ENCODE data around the gene SMARCD3.
A peak's percentile ranks its signal among the peaks of the same experiment; 100 is the strongest.

SMARCD3 gene

DNA sequence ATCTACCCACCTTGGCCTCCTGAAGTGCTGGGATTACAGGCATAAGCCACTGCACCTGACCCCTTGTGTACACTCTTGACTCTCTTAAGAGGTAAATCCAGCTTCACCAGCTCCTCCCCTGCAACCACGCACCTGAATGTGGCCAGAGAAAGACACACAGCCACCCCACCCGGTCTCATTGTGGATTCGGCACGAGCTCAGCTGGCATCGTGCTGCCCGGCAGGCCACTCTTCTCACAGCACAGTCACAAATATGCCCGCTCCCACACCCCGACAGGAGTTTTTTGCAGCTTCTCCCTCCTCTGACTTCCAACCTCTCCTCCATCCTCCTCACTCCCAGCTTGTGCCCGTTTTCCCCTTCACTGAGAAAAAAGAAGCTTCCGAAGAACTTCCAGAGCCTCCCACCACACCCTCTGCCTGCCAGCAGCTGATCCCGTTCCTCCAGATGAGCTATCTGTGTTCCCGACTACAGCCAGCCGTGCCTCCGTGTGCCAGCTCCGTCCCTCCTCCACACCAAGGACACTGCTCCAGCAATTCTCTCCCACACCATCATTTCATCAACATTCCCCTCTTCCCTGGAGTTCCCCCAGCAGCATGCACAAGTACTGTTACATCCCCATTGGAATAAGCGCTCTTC lies 8.0 kb upstream of the SMARCD3 start:
- no peaks in the 10 kb centered on the region for H3K9me3 ChIP-seq (ENCODE audit: control insufficient read depth, low read length)
- 77 to 79% methylated on average over 16 of the region's 16 CpGs for WGBS, 2 experiments
- no peak overlapping the region for H3K4me3 ChIP-seq (ENCODE audit: insufficient read depth, low read depth, low read length)
- peaks cover 14% of the 10 kb centered on the region for H3K4me1 ChIP-seq (ENCODE audit: control insufficient read depth, insufficient read depth, low read length)
- peaks cover 1% of the 10 kb centered on the region for H3K27me3 ChIP-seq (ENCODE audit: control insufficient read depth, insufficient read depth, low read length, poor library complexity, severe bottlenecking)
- no peaks in the 10 kb centered on the region for H3K36me3 ChIP-seq (ENCODE audit: control insufficient read depth, insufficient read depth, low read length)
- H3K27ac ChIP-seq (ENCODE audit: insufficient read depth, low read depth, low read length, poor library complexity, severe bottlenecking): no peak overlapping the region

DNA sequence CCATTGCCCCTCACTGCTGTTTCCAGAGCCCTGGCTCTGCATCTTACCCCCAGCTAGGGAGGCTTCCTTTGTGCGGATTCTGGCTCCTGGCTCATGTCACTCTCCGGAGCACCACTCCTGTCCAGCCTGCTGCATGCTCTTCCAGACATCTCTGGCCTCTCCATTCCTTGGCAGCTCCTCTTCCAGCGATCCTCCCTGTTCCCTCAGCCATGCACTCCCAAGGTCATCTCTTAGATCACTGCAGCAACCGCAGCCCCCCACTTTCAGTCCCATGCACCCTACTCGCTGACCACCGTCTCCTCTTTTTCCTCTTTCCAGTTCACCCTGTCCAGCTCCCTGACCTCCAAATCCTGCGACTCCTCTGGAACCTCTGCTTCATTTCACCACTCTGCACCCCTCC lies 6.9 kb upstream of the SMARCD3 start:
- Histone ChIP-seq H3K27ac (ENCODE audit: insufficient read depth, low read depth, low read length, poor library complexity, severe bottlenecking) (no peak overlapping the region), H3K27me3 (ENCODE audit: control insufficient read depth, insufficient read depth, low read length, poor library complexity, severe bottlenecking) (peaks cover 12% of the 10 kb centered on the region), H3K9me3 (ENCODE audit: control insufficient read depth, low read length) (no peaks in the 10 kb centered on the region), H3K4me3 (ENCODE audit: insufficient read depth, low read depth, low read length) (no peak overlapping the region), H3K4me1 (ENCODE audit: control insufficient read depth, insufficient read depth, low read length) (peaks cover 22% of the 10 kb centered on the region), H3K36me3 (ENCODE audit: control insufficient read depth, insufficient read depth, low read length) (no peaks in the 10 kb centered on the region)
- WGBS, 2 experiments: 82 to 83% methylated on average over 7 of the region's 7 CpGs

DNA sequence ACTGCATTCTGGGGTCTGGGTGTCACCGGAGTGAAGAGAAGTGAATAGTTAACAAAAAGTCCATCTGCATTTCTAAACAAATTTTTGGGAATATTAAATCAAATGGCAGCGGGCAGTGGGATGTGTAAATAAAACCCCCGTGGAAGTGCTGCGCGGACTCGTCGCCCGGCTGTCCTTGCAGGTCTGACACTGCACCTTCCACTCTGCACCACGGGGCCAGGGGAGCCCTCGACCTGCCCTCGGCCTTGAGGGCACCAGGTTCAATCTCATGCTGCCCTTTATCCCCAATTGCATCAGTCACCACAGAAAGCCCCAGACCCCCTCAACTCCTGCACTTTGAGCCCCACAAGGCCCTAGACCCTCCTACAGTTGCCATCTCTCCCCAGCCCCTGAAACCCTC lies 6.4 kb upstream of the SMARCD3 start:
- 89 to 90% methylated on average over 11 of the region's 11 CpGs for WGBS, 2 experiments
- Histone ChIP-seq H3K27me3 (ENCODE audit: control insufficient read depth, insufficient read depth, low read length, poor library complexity, severe bottlenecking) (peaks cover 18% of the 10 kb centered on the region), H3K36me3 (ENCODE audit: control insufficient read depth, insufficient read depth, low read length) (no peaks in the 10 kb centered on the region), H3K4me3 (ENCODE audit: insufficient read depth, low read depth, low read length) (no peak overlapping the region), H3K9me3 (ENCODE audit: control insufficient read depth, low read length) (no peaks in the 10 kb centered on the region), H3K4me1 (ENCODE audit: control insufficient read depth, insufficient read depth, low read length) (peaks cover 27% of the 10 kb centered on the region), H3K27ac (ENCODE audit: insufficient read depth, low read depth, low read length, poor library complexity, severe bottlenecking) (no peak overlapping the region)

DNA sequence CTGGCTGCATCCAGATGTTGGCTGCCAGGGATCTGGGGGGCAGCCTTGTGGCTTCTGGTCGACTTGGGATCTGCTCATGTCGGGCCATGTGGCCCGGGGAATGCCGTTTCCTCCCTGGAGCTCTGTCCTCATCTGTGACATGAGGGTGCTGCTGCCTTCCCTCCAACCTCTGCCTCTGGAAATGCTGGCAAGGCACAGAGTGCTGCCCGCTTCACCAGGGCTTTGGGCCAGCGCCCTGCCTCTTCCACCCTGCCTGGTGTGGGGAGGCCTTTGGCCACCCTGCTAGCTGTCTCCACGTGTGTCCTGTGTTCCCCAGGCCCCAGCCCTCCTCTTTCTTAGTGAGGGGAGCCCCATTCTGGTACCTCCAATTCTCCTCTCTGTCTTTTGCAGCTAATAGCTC lies 5.8 kb upstream of the SMARCD3 start:
- Histone ChIP-seq H3K9me3 (ENCODE audit: control insufficient read depth, low read length) (no peaks in the 10 kb centered on the region), H3K4me3 (ENCODE audit: insufficient read depth, low read depth, low read length) (no peak overlapping the region), H3K27me3 (ENCODE audit: control insufficient read depth, insufficient read depth, low read length, poor library complexity, severe bottlenecking) (peaks cover 23% of the 10 kb centered on the region), H3K27ac (ENCODE audit: insufficient read depth, low read depth, low read length, poor library complexity, severe bottlenecking) (no peak overlapping the region), H3K4me1 (ENCODE audit: control insufficient read depth, insufficient read depth, low read length) (peaks cover 33% of the 10 kb centered on the region), H3K36me3 (ENCODE audit: control insufficient read depth, insufficient read depth, low read length) (no peaks in the 10 kb centered on the region)
- 85 to 86% methylated on average over 7 of the region's 7 CpGs for WGBS, 2 experiments

DNA sequence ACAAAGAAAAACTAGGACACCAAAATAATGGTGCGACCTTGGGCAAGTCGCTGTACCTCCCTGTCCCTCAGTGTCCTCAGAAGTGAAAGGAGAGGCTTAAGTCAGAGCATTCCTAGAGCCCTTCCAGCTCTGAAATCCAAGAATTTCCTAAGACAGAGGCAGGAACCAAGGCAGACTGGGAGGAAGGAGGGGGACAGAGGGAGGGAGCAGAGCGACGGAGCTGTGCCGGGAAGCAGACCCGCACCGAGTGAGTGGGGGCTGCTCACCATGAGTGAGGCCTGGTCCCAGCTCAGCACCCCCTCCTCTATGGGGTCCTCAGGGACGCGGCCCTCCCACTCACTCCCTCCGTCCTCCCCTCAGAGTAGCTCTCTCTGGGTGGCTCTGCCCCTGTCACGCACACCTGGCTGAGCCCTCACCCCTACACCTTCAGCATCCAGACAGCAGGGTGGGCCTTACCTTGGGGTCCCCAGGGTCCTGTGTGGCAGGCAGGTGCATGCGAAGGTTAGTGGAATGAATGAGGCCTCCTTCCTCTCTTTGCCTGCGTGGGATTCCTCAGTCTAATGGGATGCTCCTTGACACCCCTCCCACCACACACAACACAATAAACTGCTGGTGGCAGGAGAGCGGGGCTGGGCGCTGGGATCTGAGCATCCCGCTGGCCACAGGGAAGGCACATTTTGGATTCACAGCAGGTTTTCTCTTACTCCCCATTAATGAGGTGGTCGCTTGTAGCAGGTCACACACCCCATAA lies 4.6 kb upstream of the SMARCD3 start:
- Histone ChIP-seq H3K27ac (ENCODE audit: insufficient read depth, low read depth, low read length, poor library complexity, severe bottlenecking) (no peak overlapping the region), H3K4me1 (ENCODE audit: control insufficient read depth, insufficient read depth, low read length) (peaks cover 37% of the 10 kb centered on the region), H3K4me3 (ENCODE audit: insufficient read depth, low read depth, low read length) (peak overlapping the region; percentile 57), H3K9me3 (ENCODE audit: control insufficient read depth, low read length) (no peaks in the 10 kb centered on the region), H3K27me3 (ENCODE audit: control insufficient read depth, insufficient read depth, low read length, poor library complexity, severe bottlenecking) (peaks cover 33% of the 10 kb centered on the region), H3K36me3 (ENCODE audit: control insufficient read depth, insufficient read depth, low read length) (no peaks in the 10 kb centered on the region)
- WGBS, 2 experiments: 31 to 33% methylated on average over 17 of the region's 17 CpGs

DNA sequence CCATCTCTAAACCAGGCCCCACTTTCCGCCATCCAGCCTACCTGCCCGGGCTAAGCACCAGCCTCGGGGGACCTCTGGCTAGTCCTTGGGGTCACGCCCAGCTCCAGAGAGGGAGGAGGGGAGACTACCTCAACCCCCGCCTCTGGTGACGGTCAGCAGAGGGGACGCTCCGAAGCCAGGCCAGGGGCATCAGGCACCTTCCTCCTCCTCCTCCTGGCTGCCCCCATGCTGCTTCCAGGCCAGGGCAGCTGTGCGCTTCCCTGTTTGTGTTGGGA lies 4.0 kb upstream of the SMARCD3 start:
- WGBS, 2 experiments: 9 to 15% methylated on average over 9 of the region's 9 CpGs
- H3K27ac ChIP-seq (ENCODE audit: insufficient read depth, low read depth, low read length, poor library complexity, severe bottlenecking): peak overlapping the region; percentile 83
- H3K27me3 ChIP-seq (ENCODE audit: control insufficient read depth, insufficient read depth, low read length, poor library complexity, severe bottlenecking): peaks cover 40% of the 10 kb centered on the region
- no peaks in the 10 kb centered on the region for H3K36me3 ChIP-seq (ENCODE audit: control insufficient read depth, insufficient read depth, low read length)
- H3K4me1 ChIP-seq (ENCODE audit: control insufficient read depth, insufficient read depth, low read length): peaks cover 42% of the 10 kb centered on the region
- H3K4me3 ChIP-seq (ENCODE audit: insufficient read depth, low read depth, low read length): peak overlapping the region; percentile 57
- no peaks in the 10 kb centered on the region for H3K9me3 ChIP-seq (ENCODE audit: control insufficient read depth, low read length)

DNA sequence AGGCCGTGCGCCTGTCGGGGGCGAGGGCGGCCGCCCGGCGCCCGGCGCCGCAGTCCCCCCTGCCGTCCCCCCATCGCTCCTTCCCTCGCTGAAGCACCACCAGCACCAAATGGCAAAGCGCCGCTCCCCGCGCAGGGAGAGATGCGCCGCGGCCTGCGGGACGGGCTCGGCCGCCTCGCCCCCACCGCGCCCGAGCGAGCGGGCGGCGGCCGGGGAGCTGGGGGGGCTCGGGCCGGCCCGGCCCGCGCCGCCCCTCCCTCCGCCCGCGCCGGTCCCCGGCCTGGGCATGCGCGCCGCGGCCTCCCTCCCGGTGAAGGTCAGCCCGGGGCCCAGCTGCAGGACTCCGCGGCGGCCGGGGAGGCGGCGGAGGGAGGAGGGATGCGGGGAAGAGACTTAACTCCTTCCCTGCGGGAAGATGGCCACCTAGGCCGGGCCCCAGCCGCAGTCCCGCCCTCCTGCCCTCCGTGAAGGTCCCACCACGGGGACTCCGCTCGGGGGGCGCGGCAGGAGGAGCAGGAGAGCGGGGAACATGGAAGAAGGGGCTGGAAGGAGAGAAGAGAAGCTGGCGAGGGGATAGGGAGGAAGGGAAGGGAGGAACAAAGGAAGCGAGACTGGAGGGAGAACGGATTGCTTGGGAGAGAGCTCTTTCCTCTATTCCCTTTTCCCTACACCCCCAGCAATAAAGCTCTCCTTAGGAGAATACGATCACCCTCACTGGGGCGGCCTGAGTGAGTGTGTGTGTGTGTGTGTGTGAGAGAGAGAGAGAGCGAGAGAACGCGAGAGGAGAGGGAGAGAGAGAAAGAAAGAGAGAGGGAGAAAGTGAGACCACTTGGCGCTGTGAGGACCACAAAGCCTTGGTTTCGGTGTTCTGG lies 3.4 kb upstream of the SMARCD3 start:
- Histone ChIP-seq H3K36me3 (ENCODE audit: control insufficient read depth, insufficient read depth, low read length) (no peaks in the 10 kb centered on the region), H3K27me3 (ENCODE audit: control insufficient read depth, insufficient read depth, low read length, poor library complexity, severe bottlenecking) (peaks cover 45% of the 10 kb centered on the region), H3K4me1 (ENCODE audit: control insufficient read depth, insufficient read depth, low read length) (peaks cover 47% of the 10 kb centered on the region), H3K27ac (ENCODE audit: insufficient read depth, low read depth, low read length, poor library complexity, severe bottlenecking) (peak overlapping the region; percentile 83), H3K4me3 (ENCODE audit: insufficient read depth, low read depth, low read length) (peak overlapping the region; percentile 57), H3K9me3 (ENCODE audit: control insufficient read depth, low read length) (no peaks in the 10 kb centered on the region)
- 1% methylated on average over 77 of the region's 79 CpGs for WGBS, 2 experiments

DNA sequence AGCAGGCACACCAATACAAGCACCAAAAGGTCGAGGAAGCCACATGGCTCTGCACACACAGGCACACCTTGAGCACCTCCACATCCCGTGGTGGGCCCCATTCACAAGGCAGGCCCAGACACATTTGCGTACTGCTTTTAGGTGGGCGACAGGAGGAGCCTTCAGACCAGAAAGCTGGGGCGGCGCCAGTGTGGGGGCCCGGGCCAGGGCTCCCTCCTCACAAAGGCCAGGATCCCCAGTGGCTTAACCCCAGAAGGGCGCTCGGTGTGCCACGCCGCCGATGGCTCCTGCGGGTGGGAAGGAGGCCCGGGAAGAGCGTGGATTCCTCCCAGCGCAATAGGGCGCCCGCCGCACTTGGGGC lies 2.8 kb upstream of the SMARCD3 start:
- Histone ChIP-seq H3K36me3 (ENCODE audit: control insufficient read depth, insufficient read depth, low read length) (no peaks in the 10 kb centered on the region), H3K4me3 (ENCODE audit: insufficient read depth, low read depth, low read length) (peak overlapping the region; percentile 57), H3K27me3 (ENCODE audit: control insufficient read depth, insufficient read depth, low read length, poor library complexity, severe bottlenecking) (peaks cover 52% of the 10 kb centered on the region), H3K9me3 (ENCODE audit: control insufficient read depth, low read length) (no peaks in the 10 kb centered on the region), H3K4me1 (ENCODE audit: control insufficient read depth, insufficient read depth, low read length) (peaks cover 50% of the 10 kb centered on the region), H3K27ac (ENCODE audit: insufficient read depth, low read depth, low read length, poor library complexity, severe bottlenecking) (no peak overlapping the region)
- WGBS, 2 experiments: 7 to 9% methylated on average over 19 of the region's 19 CpGs

DNA sequence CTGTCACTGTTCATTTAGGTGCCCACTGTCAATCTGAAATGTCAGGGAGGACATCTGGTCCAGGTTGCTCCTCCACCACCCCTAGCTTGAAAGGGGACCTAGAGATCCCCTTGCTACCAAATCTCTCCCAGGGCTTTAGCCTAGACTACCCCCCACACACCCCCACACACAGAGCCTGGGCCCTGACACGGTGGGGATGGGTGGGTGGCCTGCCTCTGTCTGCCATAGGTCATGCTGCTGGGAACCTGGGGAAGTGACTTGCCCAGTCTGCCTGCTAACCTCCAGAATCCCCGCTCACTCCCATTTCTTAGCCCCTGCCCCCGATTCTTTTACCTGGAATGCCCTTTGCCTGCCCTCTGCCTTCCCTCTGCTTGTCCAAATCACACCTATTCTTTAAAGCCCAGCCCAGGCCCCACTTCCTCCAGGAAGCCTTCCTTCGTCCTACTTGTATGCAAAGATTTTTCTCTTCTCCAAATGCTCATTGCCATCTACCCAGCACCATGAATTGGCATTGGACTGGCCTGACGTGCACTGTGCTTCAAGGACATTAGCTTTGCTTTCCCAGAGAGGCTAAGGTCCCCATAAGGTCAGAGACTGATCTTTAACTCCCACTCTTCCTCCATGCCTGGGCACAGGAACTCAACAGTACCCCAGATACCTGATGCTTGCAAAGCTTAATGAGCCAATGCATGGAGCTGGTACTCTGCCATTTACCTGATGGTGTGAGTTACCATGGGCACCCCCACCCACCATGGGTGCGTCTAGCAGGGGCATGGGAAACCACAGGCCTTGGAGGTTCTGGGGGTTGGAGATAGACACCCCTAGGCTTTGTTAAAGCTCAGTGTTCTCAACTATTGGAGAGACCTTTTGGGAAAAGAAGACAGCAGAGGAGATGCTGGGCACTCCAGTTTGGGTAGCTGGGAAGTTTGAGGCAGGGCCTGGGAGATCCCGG lies 2.0 kb upstream of the SMARCD3 start:
- Histone ChIP-seq H3K27ac (ENCODE audit: insufficient read depth, low read depth, low read length, poor library complexity, severe bottlenecking) (no peak overlapping the region), H3K36me3 (ENCODE audit: control insufficient read depth, insufficient read depth, low read length) (no peaks in the 10 kb centered on the region), H3K27me3 (ENCODE audit: control insufficient read depth, insufficient read depth, low read length, poor library complexity, severe bottlenecking) (peaks cover 60% of the 10 kb centered on the region), H3K9me3 (ENCODE audit: control insufficient read depth, low read length) (no peaks in the 10 kb centered on the region), H3K4me1 (ENCODE audit: control insufficient read depth, insufficient read depth, low read length) (peaks cover 51% of the 10 kb centered on the region), H3K4me3 (ENCODE audit: insufficient read depth, low read depth, low read length) (no peak overlapping the region)
- WGBS, 2 experiments: 72 to 73% methylated on average over 7 of the region's 7 CpGs
